Measurements from ENCODE around the gene FMR1NB. TPM values are rescaled to one million over a fixed set of nuclear protein-coding genes. Genes with fewer than 3 reads are reported as not detected.

FMR1NB gene
- total and polyA plus RNA-seq, 10 of the 15 experiments (the other 5 are each of a cell fraction or from before 2014, with no cell fraction given) = 0.08 TPM; not detected in 9

DNA sequence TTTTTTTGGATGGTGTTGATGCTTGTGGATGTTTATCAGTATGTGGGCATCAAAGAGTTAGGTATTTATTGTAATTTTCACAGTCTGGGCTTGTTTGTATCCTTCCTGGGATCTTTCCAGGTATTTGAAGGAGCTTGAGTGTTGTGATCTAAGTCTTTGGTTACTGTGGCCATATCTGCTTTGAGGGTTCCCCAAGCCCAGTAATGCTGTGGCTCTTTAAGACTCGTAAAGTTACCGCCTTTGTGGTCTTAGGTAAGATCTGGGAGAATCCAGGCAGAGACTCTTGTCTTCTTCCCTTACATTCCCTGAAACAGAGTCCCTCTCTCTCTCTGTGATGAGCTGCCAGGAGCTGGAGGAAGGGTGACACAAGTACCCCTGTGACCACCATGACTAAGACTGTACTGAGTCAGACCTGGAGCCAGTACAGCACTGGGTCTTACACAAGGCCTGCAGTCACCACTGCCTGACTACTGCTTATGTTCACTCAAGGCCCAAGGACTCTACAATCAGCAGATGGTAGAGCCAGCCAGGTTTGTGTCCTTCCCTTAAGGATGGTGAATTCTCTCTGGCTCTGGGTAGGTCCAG lies 62.2 kb downstream of the FMR1NB start:
- in situ Hi-C loops (cut with MboI) (no loop called here), intact Hi-C loops (cut with micrococcal nuclease; ENCODE audit: unreplicated experiment) (loop anchor here (10.0 kb wide), 1 partner anchor 341 kb away; no protein-coding TSS in a partner anchor)
- Histone ChIP-seq H4K20me1 (ENCODE audit: control insufficient read depth, insufficient read depth) (no peaks in the 10 kb centered on the region), H3K36me3 (ENCODE audit: control insufficient read depth in 2 of 2, insufficient read depth in 2 of 2, low read length in 1 of 2) (no peaks in the 10 kb centered on the region), H3K27ac (ENCODE audit: control insufficient read depth, insufficient read depth) (no peak overlapping the region), H3K4me3 (no peak overlapping the region), H2AFZ (ENCODE audit: control insufficient read depth, low read depth, low read length) (no peak overlapping the region), H3K9ac (ENCODE audit: control insufficient read depth, insufficient read depth, low read length) (no peak overlapping the region), H3K4me1 (ENCODE audit: control insufficient read depth, insufficient read depth, low read length) (no peaks in the 10 kb centered on the region), H3K9me3 (replicated peaks; ENCODE audit: control insufficient read depth, insufficient read depth, low read length) (no peaks in the 10 kb centered on the region), H3K27me3 (replicated peaks in 1 of 2; ENCODE audit: control insufficient read depth in 2 of 2, insufficient read depth in 2 of 2, low read length in 1 of 2) (no peaks in the 10 kb centered on the region), H3K4me2 (ENCODE audit: control insufficient read depth, insufficient read depth) (no peak overlapping the region), H3K79me2 (ENCODE audit: control insufficient read depth, insufficient read depth, low read length) (no peaks in the 10 kb centered on the region)
- POLR2A ChIA-PET = no interaction called here
- CTCF ChIA-PET = interaction anchor here (0.6 kb wide), 2 partner anchors 729 to 1428 kb away, joined by 3 to 4 read pairs; no protein-coding TSS in a partner anchor
- SMC1A ChIA-PET (ENCODE audit: uncharacterized antibody, unreplicated experiment) = no interaction called here
- DNase-seq (ENCODE audit: low read depth, low spot score) = no peak
- no peak for ATAC-seq
- no TSS peak for BruUV-seq (replicated peaks)
- no peak for FAIRE-seq
- 58% methylated on average over 2 of the region's 2 CpGs for WGBS (ENCODE audit: insufficient coverage, insufficient replicate concordance, low lambda C conversion rate, missing lambda C conversion rate)
- RAD21 ChIA-PET (ENCODE audit: unreplicated experiment) = no interaction called here
- TF ChIP-seq BMI1 (IDR thresholded peaks at IDR 0.05; ENCODE audit: borderline replicate concordance) = no peak

DNA sequence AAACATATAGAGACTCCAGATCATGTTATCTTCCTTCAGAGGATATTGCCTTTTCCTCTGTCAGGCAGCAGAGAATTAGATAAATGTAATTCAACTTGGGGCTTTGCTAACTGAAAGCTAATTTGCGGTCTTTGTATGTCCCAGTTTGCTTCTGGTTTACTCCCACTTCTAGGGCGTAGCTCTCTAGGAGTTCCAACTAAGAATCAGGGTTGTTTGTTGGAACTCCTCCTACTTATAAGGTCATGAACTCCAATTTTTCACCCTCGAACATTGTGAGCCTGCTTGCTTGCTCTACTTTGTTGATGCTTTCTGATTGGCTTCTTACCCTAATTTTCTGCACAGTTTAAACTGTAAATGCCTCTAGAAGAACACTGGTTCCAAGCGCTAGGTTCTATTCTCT lies 66.1 kb downstream of the FMR1NB start:
- Histone ChIP-seq H3K4me3 (no peak overlapping the region), H3K9me3 (replicated peaks; ENCODE audit: control insufficient read depth, insufficient read depth, low read length) (no peaks in the 10 kb centered on the region), H3K27me3 (replicated peaks in 1 of 2; ENCODE audit: control insufficient read depth in 2 of 2, insufficient read depth in 2 of 2, low read length in 1 of 2) (no peaks in the 10 kb centered on the region), H3K27ac (ENCODE audit: control insufficient read depth, insufficient read depth) (no peak overlapping the region), H3K4me1 (ENCODE audit: control insufficient read depth, insufficient read depth, low read length) (no peaks in the 10 kb centered on the region), H3K9ac (ENCODE audit: control insufficient read depth, insufficient read depth, low read length) (no peak overlapping the region), H2AFZ (ENCODE audit: control insufficient read depth, low read depth, low read length) (no peak overlapping the region), H3K79me2 (ENCODE audit: control insufficient read depth, insufficient read depth, low read length) (no peaks in the 10 kb centered on the region), H3K4me2 (ENCODE audit: control insufficient read depth, insufficient read depth) (no peak overlapping the region), H4K20me1 (ENCODE audit: control insufficient read depth, insufficient read depth) (no peaks in the 10 kb centered on the region), H3K36me3 (ENCODE audit: control insufficient read depth in 2 of 2, insufficient read depth in 2 of 2, low read length in 1 of 2) (no peaks in the 10 kb centered on the region)
- ATAC-seq (no peak), FAIRE-seq (no peak), DNase-seq (ENCODE audit: low read depth, low spot score) (no peak)
- ChIA-PET CTCF (interaction anchor here (0.6 to 5.9 kb wide), 2 partner anchors 833 to 1423 kb away, joined by 3 to 59 read pairs; no protein-coding TSS in a partner anchor), SMC1A (ENCODE audit: uncharacterized antibody, unreplicated experiment) (interaction anchor here (0.8 to 1.3 kb wide), 4 partner anchors 9 to 1239 kb away, joined by 3 to 5 read pairs (median 3); no protein-coding TSS in a partner anchor), RAD21 (ENCODE audit: unreplicated experiment) (interaction anchor here (2.1 kb wide), 1 partner anchor 1424 kb away, joined by 9 read pairs; no protein-coding TSS in a partner anchor), POLR2A (no interaction called here)
- in situ Hi-C loops (cut with MboI) (loop anchor here (5.0 kb wide), 2 partner anchors 1240 to 1425 kb away; no protein-coding TSS in a partner anchor), intact Hi-C loops (cut with micrococcal nuclease; ENCODE audit: unreplicated experiment) (loop anchor here (10.0 kb wide), 1 partner anchor 338 kb away; no protein-coding TSS in a partner anchor)
- BruUV-seq (replicated peaks) = no TSS peak
- WGBS (ENCODE audit: insufficient coverage, insufficient replicate concordance, low lambda C conversion rate, missing lambda C conversion rate) = 19% methylated on average over 4 of the region's 4 CpGs
- TF ChIP-seq, protein P1, sequence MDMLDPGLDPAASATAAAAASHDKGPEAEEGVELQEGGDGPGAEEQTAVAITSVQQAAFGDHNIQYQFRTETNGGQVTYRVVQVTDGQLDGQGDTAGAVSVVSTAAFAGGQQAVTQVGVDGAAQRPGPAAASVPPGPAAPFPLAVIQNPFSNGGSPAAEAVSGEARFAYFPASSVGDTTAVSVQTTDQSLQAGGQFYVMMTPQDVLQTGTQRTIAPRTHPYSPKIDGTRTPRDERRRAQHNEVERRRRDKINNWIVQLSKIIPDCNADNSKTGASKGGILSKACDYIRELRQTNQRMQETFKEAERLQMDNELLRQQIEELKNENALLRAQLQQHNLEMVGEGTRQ (IDR thresholded peaks at IDR 0.05; ENCODE audit: borderline replicate concordance, low read depth, low read length) = no peak
- TF ChIP-seq POU2F2 (IDR thresholded peaks at IDR 0.05; ENCODE audit: borderline replicate concordance, low read depth, low read length) = no peak
- TF ChIP-seq, protein P2, sequence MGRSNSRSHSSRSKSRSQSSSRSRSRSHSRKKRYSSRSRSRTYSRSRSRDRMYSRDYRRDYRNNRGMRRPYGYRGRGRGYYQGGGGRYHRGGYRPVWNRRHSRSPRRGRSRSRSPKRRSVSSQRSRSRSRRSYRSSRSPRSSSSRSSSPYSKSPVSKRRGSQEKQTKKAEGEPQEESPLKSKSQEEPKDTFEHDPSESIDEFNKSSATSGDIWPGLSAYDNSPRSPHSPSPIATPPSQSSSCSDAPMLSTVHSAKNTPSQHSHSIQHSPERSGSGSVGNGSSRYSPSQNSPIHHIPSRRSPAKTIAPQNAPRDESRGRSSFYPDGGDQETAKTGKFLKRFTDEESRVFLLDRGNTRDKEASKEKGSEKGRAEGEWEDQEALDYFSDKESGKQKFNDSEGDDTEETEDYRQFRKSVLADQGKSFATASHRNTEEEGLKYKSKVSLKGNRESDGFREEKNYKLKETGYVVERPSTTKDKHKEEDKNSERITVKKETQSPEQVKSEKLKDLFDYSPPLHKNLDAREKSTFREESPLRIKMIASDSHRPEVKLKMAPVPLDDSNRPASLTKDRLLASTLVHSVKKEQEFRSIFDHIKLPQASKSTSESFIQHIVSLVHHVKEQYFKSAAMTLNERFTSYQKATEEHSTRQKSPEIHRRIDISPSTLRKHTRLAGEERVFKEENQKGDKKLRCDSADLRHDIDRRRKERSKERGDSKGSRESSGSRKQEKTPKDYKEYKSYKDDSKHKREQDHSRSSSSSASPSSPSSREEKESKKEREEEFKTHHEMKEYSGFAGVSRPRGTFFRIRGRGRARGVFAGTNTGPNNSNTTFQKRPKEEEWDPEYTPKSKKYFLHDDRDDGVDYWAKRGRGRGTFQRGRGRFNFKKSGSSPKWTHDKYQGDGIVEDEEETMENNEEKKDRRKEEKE (IDR thresholded peaks at IDR 0.05) = no peak
- TF ChIP-seq RAD21 (IDR thresholded peaks at IDR 0.05; ENCODE audit: insufficient read depth, low read depth, low read length) = no peak
- TF ChIP-seq SRF (IDR thresholded peaks at IDR 0.05; ENCODE audit: low read depth in 2 of 2, low read length in 2 of 2) = no peak
- TF ChIP-seq, protein P3, sequence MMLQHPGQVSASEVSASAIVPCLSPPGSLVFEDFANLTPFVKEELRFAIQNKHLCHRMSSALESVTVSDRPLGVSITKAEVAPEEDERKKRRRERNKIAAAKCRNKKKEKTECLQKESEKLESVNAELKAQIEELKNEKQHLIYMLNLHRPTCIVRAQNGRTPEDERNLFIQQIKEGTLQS (IDR thresholded peaks at IDR 0.05; ENCODE audit: borderline replicate concordance, extremely low read depth, low read depth, low read length) = no peak

All from GM12878 (cell line).